HG02588 (cell line): ENCODE measurements around the gene COBL.

Experiments used
- ATAC-seq: cut with Tn5 transposase; IDR thresholded peaks from one replicate; pipeline ENCODE4 v1.9.1; 2021; ENCODE audit warnings: mild to moderate bottlenecking, moderate library complexity; ENCODE audit not compliant: unreplicated experiment

Gene COBL

GRCh38 chr7:51129527-51130472 is 186.8 kb downstream of the COBL start:
- no peak for ATAC-seq

- ATAC-seq = no peak
These were observed 187.8 kb downstream of the COBL start for GRCh38 chr7:51128545-51129435.

- no peak for ATAC-seq
These were observed 189.0 kb downstream of the COBL start for GRCh38 chr7:51127618-51127904.

- no peak for ATAC-seq
These were observed 189.6 kb downstream of the COBL start for GRCh38 chr7:51126813-51127617.

GRCh38 chr7:51126324-51126723 is 190.3 kb downstream of the COBL start:
- ATAC-seq = no peak

- ATAC-seq = no peak
These were observed 192.3 kb downstream of the COBL start for GRCh38 chr7:51124321-51124720.

- ATAC-seq = no peak
These were observed 193.1 kb downstream of the COBL start for GRCh38 chr7:51123322-51124019.

- ATAC-seq = no peak
These were observed 194.6 kb downstream of the COBL start for GRCh38 chr7:51121931-51122425.

GRCh38 chr7:51121036-51121790 is 195.4 kb downstream of the COBL start:
- no peak for ATAC-seq

- ATAC-seq = no peak
These were observed 198.0 kb downstream of the COBL start for GRCh38 chr7:51118628-51119027.

- no peak for ATAC-seq
These were observed 202.1 kb downstream of the COBL start for GRCh38 chr7:51114501-51114900.

- no peak for ATAC-seq
These were observed 202.6 kb downstream of the COBL start for GRCh38 chr7:51113962-51114361.

GRCh38 chr7:51113560-51113959 is 203.0 kb downstream of the COBL start:
- ATAC-seq = no peak

GRCh38 chr7:51111241-51111940 is 205.2 kb downstream of the COBL start:
- ATAC-seq = no peak

- ATAC-seq = no peak
These were observed 208.5 kb downstream of the COBL start for GRCh38 chr7:51108134-51108533.

GRCh38 chr7:51104278-51104677 is 212.3 kb downstream of the COBL start:
- ATAC-seq = no peak

- no peak for ATAC-seq
These were observed 212.9 kb downstream of the COBL start for GRCh38 chr7:51103718-51104117.

GRCh38 chr7:51102828-51103227 is 213.8 kb downstream of the COBL start:
- ATAC-seq = no peak
